HG02642 (cell line): ENCODE results near the gene PSKH1.
"Not testable (repeated sequence)": the region's sequence is repeated elsewhere in the genome, so short reads cannot be mapped to it uniquely, and the experiment has no call there.

Source experiments
- ATAC-seq: cut with Tn5 transposase; IDR thresholded peaks from one replicate; pipeline ENCODE4 v1.9.1; 2021; ENCODE audit warnings: mild to moderate bottlenecking; ENCODE audit not compliant: unreplicated experiment, poor library complexity

PSKH1 gene

DNA sequence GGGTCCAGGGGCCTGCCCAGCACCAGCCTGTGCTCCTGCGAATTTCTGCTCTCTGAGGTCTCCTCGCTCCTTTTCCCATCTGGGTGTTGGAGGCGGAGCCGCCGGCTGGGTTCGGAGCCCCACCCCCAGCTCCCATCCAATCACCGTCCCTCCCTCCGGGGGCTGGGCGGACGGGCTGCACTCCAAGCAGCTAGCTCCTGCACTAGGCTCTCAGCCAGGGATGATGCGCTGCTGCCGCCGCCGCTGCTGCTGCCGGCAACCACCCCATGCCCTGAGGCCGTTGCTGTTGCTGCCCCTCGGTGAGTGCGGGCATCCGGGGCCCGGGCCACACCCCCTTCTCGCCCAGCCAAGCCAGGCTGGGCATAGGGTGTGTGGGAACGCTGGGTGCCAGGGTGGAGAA, 8.4 kb upstream of the PSKH1 start, which contains the start of gene NRN1L:
TSS of gene NRN1L (plus strand) at position 202 of the 400 bp plus-strand sequence. CDS start at position 221, 19 bp downstream.
- ATAC-seq: no peak

DNA sequence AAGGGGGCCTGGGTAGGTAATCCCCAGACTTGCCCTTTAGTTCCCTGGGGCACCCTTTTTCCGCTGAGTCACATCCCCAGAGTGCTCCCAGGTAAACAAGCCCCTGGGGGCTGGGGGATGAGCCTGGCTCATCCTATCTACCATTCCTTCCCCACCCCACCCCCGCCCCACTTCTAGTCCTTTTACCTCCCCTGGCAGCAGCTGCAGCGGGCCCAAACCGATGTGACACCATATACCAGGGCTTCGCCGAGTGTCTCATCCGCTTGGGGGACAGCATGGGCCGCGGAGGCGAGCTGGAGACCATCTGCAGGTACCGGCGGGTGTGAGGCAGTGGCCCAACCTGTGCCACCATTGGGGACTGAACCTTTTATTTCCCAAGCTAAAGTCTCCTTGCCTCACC, 7.5 kb upstream of the PSKH1 start:
- ATAC-seq: no peak

DNA sequence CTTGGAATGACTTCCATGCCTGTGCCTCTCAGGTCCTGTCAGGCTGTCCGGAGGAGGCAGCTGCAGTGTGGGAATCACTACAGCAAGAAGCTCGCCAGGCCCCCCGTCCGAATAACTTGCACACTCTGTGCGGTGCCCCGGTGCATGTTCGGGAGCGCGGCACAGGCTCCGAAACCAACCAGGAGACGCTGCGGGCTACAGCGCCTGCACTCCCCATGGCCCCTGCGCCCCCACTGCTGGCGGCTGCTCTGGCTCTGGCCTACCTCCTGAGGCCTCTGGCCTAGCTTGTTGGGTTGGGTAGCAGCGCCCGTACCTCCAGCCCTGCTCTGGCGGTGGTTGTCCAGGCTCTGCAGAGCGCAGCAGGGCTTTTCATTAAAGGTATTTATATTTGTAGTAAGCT, 7.1 kb upstream of the PSKH1 start:
- no peak for ATAC-seq

GRCh38 chr16:67886387-67886786, 6.7 kb upstream of the PSKH1 start:
- ATAC-seq: no peak

DNA sequence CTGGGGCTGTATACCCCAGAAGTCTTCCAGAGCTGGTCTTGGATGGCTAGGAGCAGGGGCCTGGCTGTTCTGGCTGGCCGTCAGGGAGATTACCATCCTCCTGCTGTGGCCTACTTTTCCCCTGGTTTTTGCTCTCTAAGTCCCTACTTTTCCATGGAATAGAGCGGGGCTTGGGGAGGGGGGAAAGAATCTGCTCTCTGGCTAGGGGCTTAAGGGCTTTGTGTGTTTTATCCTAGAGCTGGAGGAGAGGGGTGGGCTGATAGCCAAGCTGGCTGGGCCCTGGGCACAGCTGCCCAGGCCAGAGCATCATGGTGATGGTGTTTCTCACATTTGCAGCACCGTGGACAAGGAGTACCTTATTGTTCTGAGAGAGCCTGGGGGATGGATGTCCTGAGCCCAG, 4.7 kb upstream of the PSKH1 start:
- no peak for ATAC-seq

GRCh38 chr16:67892375-67892774, 679 bp upstream of the PSKH1 start:
- no peak for ATAC-seq

- peak; percentile 3 for ATAC-seq
These were observed 817 bp downstream of the PSKH1 start for GRCh38 chr16:67893743-67894399.

DNA sequence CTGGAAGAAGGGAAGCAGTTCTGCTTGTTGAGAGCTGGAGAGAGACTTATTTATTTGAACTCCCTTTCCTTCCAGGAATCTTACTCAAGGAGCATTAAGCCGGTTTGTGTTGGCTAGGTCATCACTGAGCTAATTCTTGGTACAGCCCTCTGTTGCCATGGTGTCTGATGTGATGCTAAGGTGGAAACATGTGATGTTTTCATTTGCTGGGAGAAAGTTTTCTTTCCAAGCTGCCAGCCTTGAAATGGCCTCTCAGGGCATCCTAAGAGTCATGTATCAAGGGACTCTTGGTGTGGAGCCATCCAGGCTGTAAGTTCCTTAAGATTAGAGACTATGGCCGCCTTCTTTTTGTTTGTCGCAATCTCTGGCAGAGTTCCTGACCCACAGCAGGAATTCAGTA, 4.2 kb downstream of the PSKH1 start:
- ATAC-seq: no peak

- no peak for ATAC-seq
These were observed 8.7 kb downstream of the PSKH1 start for GRCh38 chr16:67901734-67902133.

GRCh38 chr16:67902831-67903230, 9.8 kb downstream of the PSKH1 start:
- no peak for ATAC-seq

DNA sequence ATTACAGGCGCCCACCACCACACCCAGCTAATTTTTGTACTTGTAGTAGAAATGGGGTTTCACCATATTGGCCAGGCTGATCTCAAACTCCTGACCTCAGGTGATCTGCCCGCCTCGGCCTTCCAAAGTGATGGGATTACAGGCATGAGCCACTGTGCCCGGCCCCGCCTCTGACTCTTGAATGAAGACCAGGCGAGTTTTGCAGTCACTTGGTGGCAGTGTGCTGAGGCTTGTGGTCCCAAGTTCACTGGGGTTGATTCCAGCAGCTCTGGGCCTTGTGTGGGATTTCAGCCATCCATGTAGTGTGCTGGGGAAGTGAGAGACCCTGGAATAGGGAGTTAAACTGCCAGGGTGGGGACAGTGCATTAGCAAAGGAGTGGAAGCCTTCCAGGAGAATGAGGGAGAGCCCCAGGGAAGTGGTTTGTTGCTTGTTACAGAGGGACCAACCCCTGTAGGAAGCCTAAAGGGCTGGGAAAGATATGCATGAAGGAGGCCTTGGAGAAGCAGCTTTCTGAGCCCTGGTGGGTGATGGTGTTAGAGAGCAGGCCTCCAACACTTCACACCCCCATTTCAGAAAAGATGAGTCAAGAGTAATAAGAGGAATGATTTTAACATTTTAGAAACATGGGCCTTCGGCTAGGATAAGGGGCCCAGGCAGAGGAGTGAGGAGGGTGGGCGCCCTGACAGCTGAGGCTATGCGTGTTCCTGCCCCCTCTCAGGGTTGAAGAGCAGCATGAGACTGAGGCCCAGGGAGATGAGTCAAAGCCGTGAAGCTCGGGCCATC, 14.5 kb downstream of the PSKH1 start:
- no peak for ATAC-seq

- no peak for ATAC-seq
These were observed 16.1 kb downstream of the PSKH1 start for GRCh38 chr16:67909056-67909742.

DNA sequence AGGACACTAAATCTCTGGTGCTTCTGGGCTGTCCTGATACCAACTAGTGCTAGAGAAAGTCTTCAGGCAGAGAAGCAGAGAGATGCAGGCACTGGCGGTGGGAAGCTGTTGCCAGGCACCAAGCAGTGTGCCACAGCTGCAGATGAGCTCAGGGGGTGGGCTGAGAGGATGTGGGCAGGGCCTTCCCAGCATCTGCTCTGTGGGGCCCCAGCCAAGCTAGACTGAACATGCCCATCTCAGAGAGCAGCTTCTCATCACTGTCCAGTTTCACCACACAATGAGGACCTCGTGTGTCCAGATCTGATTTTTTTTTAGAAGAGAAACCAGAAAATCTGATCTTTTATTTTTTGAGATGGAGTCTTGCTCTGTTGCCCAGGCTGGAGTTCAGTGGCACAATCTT, 17.1 kb downstream of the PSKH1 start:
- no peak for ATAC-seq

DNA sequence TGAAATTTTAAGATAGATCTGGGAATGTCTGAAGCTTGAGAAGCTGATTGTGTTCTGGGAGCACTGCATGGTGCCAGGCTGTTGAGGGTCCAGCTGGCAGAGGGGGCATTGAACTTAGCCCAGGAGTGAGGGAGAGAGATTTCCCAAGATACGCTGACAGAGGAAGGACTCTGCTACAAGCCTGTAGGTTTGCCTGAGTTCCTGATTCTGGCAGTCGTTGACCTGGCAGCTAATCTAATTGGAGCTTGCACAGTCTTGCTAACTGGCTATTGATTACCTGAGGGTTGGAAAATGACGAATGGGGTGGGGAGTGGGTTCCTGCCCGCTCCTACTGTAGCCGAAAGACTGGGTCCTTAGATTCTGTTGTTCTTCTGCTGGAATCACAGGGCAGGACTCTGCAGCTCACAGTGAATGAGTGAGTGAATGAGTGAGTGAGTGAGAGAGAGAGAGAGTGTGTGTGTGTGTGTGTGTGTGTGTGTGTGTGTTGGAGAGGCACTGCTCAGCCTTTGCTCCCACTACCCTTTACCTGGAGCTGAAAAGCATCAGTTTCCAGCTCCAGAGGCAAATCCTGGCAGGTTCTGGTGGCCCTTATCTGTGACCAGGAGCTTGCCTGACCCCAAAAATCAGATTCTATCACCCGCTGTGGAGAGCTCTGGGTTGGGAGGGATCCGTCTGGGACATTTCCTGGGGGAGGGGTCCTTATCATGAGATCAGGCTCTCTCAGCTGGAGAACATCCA, 21.9 kb downstream of the PSKH1 start:
- ATAC-seq: no peak

DNA sequence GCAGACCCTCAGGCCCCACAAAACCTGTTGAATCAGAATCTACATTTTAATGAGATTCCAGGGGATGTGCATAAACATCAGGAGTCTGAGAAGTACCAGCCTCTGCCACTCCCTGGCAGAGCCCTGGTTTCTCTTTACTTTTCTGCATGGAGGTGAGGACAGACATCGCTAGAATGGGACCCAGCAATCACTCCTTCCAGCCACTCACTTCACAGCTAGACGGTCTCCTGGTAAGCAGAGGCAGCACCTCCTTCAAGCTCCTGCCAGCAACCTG, 22.4 kb downstream of the PSKH1 start:
- ATAC-seq: not testable (repeated sequence)

GRCh38 chr16:67915831-67916723, 23.0 kb downstream of the PSKH1 start:
- ATAC-seq: no peak

- no peak for ATAC-seq
These were observed 24.2 kb downstream of the PSKH1 start for GRCh38 chr16:67917140-67917851.

- no peak for ATAC-seq
These were observed 24.8 kb downstream of the PSKH1 start for GRCh38 chr16:67917852-67918236.

DNA sequence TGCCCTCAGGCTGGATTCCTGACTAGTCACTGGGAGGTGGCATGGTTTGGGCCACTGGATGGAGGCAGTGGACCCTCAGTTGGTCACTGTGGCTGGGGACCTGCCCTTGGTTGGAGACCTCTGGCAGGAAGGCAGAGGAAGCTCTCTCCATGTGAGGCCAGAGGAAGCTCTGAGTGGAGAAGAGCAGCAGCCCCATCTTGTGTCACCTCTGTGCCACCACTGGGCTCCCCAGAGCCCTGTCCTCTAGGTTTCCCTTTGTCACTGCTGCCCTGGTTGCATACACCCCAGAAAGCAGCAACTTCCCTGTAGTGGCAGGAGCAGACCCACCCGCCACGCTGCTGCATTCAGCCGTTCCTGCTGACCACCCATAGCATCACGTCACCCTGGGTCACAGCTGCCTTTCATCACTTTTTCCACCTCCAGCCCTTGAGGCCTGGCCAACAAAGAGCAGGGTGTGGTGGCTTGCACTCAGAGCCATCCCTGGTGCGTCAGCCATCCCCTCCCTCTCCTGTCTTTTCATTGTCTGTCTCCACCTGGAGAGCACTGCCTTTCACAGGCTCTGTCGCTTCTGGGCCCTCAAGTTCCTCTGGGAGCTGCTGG, 26.7 kb downstream of the PSKH1 start:
- no peak for ATAC-seq
